ENCODE data around the gene PPP1R3C.

PPP1R3C gene

GRCh38 chr10:91598211-91598977 lies 34.5 kb downstream of the PPP1R3C start:
- no peak for DNase-seq

GRCh38 chr10:91597197-91597881 lies 35.5 kb downstream of the PPP1R3C start:
- no peak for DNase-seq

GRCh38 chr10:91596825-91597196 lies 36.1 kb downstream of the PPP1R3C start:
- DNase-seq: no peak

- no peak for DNase-seq
Measured at GRCh38 chr10:91593834-91594233, 39.0 kb downstream of the PPP1R3C start.

GRCh38 chr10:91593366-91593765 lies 39.5 kb downstream of the PPP1R3C start:
- no peak for DNase-seq

GRCh38 chr10:91592266-91592975 lies 40.5 kb downstream of the PPP1R3C start:
- no peak for DNase-seq

GRCh38 chr10:91591797-91592174 lies 41.1 kb downstream of the PPP1R3C start:
- DNase-seq: no peak

- DNase-seq: no peak
Measured at GRCh38 chr10:91590904-91591796, 41.7 kb downstream of the PPP1R3C start.

GRCh38 chr10:91590142-91590903 lies 42.5 kb downstream of the PPP1R3C start:
- DNase-seq: no peak

GRCh38 chr10:91589658-91590035 lies 43.2 kb downstream of the PPP1R3C start:
- no peak for DNase-seq

- no peak for DNase-seq
Measured at GRCh38 chr10:91589015-91589657, 43.7 kb downstream of the PPP1R3C start.

- DNase-seq: no peak
Measured at GRCh38 chr10:91587710-91588638, 44.9 kb downstream of the PPP1R3C start.

GRCh38 chr10:91582153-91582554 lies 50.7 kb downstream of the PPP1R3C start:
- DNase-seq: no peak

GRCh38 chr10:91579329-91579985 lies 53.4 kb downstream of the PPP1R3C start:
- no peak for DNase-seq

Measured in CD4-positive, alpha-beta T cell treated with Interleukin-10 for 1 hour (primary cell).